ENCODE results near the gene CD163.

CD163 gene

DNA sequence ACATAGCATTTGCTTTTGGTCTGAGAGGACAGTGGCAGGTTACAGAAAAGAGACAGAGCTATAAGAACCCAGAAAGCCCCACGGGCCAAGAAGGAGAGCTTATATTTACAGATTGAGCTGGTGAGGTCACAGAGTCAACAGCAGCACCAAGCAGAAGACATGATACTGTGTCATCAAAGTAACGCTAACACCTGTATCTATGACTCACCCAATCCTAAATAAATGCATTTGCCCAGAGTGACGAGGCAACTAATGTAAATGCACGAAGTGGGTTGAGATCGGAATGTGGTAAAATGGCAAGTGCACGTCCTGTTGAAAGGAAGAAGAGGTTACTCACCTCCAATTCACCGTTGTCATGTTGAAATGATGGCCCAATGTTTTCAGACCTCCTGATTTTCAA, 52.9 kb downstream of the CD163 start (continued):
- TF ChIP-seq, protein P1, sequence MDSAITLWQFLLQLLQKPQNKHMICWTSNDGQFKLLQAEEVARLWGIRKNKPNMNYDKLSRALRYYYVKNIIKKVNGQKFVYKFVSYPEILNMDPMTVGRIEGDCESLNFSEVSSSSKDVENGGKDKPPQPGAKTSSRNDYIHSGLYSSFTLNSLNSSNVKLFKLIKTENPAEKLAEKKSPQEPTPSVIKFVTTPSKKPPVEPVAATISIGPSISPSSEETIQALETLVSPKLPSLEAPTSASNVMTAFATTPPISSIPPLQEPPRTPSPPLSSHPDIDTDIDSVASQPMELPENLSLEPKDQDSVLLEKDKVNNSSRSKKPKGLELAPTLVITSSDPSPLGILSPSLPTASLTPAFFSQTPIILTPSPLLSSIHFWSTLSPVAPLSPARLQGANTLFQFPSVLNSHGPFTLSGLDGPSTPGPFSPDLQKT (IDR thresholded peaks at IDR 0.05; ENCODE audit: borderline replicate concordance, low read depth, low read length) = no peak

DNA sequence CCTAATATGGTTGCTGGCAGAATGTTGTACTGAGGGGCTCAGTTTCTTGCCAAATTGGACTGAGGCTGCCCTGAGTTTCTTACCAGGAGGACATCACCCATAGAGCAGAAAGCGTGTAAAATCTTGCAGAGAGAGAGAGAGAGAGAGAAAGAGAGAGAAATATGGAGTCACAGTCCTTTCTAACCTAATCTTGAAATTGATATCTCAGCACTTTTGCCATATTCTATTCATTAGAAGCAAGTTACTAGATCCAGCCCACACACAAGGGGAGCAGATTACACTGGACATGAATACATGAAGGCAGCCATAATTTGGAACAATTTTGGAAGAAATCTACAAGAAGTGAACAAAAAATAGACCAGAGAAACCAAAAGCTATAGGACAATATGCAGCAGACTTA, 55.5 kb downstream of the CD163 start:
- ChIA-PET POLR2A (no interaction called here), CTCF (no interaction called here)
- TF ChIP-seq HOXA7 (CRISPR knock-in tag; IDR thresholded peaks at IDR 0.05; ENCODE audit: borderline replicate concordance) (no peak), ZNF670 (tag by site-specific recombination; IDR thresholded peaks at IDR 0.05; ENCODE audit: low read depth) (no peak), ZIC2 (tag by site-specific recombination; IDR thresholded peaks at IDR 0.05) (no peak), ZNF133 (tag by site-specific recombination; IDR thresholded peaks at IDR 0.05) (no peak), ZNF221 (tag by site-specific recombination; IDR thresholded peaks at IDR 0.05; ENCODE audit: borderline replicate concordance) (no peak), BCL11A (tag by site-specific recombination; IDR thresholded peaks at IDR 0.05; ENCODE audit: low read depth) (no peak), GLIS1 (tag by site-specific recombination; IDR thresholded peaks at IDR 0.05) (no peak), ZNF202 (tag by site-specific recombination; IDR thresholded peaks at IDR 0.05; ENCODE audit: borderline replicate concordance) (no peak), REPIN1 (tag by site-specific recombination; IDR thresholded peaks at IDR 0.05; ENCODE audit: low read depth) (no peak), ZNF302 (tag by site-specific recombination; IDR thresholded peaks at IDR 0.05; ENCODE audit: low read depth) (no peak), ZNF146 (tag by site-specific recombination; IDR thresholded peaks at IDR 0.05) (no peak), ZBTB48 (tag by site-specific recombination; IDR thresholded peaks at IDR 0.05) (no peak)
- TF ChIP-seq, protein P2, sequence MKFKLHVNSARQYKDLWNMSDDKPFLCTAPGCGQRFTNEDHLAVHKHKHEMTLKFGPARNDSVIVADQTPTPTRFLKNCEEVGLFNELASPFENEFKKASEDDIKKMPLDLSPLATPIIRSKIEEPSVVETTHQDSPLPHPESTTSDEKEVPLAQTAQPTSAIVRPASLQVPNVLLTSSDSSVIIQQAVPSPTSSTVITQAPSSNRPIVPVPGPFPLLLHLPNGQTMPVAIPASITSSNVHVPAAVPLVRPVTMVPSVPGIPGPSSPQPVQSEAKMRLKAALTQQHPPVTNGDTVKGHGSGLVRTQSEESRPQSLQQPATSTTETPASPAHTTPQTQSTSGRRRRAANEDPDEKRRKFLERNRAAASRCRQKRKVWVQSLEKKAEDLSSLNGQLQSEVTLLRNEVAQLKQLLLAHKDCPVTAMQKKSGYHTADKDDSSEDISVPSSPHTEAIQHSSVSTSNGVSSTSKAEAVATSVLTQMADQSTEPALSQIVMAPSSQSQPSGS (tag by site-specific recombination; IDR thresholded peaks at IDR 0.05; ENCODE audit: low read depth) = no peak
- TF ChIP-seq, protein P3, sequence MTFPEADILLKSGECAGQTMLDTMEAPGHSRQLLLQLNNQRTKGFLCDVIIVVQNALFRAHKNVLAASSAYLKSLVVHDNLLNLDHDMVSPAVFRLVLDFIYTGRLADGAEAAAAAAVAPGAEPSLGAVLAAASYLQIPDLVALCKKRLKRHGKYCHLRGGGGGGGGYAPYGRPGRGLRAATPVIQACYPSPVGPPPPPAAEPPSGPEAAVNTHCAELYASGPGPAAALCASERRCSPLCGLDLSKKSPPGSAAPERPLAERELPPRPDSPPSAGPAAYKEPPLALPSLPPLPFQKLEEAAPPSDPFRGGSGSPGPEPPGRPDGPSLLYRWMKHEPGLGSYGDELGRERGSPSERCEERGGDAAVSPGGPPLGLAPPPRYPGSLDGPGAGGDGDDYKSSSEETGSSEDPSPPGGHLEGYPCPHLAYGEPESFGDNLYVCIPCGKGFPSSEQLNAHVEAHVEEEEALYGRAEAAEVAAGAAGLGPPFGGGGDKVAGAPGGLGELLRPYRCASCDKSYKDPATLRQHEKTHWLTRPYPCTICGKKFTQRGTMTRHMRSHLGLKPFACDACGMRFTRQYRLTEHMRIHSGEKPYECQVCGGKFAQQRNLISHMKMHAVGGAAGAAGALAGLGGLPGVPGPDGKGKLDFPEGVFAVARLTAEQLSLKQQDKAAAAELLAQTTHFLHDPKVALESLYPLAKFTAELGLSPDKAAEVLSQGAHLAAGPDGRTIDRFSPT (tag by site-specific recombination; IDR thresholded peaks at IDR 0.05) = no peak
- TF ChIP-seq, protein P4, sequence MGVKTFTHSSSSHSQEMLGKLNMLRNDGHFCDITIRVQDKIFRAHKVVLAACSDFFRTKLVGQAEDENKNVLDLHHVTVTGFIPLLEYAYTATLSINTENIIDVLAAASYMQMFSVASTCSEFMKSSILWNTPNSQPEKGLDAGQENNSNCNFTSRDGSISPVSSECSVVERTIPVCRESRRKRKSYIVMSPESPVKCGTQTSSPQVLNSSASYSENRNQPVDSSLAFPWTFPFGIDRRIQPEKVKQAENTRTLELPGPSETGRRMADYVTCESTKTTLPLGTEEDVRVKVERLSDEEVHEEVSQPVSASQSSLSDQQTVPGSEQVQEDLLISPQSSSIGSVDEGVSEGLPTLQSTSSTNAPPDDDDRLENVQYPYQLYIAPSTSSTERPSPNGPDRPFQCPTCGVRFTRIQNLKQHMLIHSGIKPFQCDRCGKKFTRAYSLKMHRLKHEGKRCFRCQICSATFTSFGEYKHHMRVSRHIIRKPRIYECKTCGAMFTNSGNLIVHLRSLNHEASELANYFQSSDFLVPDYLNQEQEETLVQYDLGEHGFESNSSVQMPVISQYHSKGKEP (tag by site-specific recombination; IDR thresholded peaks at IDR 0.05) = no peak
- TF ChIP-seq, protein P5, sequence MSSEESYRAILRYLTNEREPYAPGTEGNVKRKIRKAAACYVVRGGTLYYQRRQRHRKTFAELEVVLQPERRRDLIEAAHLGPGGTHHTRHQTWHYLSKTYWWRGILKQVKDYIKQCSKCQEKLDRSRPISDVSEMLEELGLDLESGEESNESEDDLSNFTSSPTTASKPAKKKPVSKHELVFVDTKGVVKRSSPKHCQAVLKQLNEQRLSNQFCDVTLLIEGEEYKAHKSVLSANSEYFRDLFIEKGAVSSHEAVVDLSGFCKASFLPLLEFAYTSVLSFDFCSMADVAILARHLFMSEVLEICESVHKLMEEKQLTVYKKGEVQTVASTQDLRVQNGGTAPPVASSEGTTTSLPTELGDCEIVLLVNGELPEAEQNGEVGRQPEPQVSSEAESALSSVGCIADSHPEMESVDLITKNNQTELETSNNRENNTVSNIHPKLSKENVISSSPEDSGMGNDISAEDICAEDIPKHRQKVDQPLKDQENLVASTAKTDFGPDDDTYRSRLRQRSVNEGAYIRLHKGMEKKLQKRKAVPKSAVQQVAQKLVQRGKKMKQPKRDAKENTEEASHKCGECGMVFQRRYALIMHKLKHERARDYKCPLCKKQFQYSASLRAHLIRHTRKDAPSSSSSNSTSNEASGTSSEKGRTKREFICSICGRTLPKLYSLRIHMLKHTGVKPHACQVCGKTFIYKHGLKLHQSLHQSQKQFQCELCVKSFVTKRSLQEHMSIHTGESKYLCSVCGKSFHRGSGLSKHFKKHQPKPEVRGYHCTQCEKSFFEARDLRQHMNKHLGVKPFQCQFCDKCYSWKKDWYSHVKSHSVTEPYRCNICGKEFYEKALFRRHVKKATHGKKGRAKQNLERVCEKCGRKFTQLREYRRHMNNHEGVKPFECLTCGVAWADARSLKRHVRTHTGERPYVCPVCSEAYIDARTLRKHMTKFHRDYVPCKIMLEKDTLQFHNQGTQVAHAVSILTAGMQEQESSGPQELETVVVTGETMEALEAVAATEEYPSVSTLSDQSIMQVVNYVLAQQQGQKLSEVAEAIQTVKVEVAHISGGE (tag by site-specific recombination; conservative IDR thresholded peaks at IDR 0.05; ENCODE audit: low read depth) = no peak
- Histone ChIP-seq H3K27ac (ENCODE audit: extremely low read depth, low read depth, low read length) (no peak overlapping the region), H3K4me1 (ENCODE audit: control insufficient read depth, insufficient read depth, low read length) (no peaks in the 10 kb centered on the region), H3K36me3 (ENCODE audit: control insufficient read depth in 2 of 2, insufficient read depth in 1 of 2, low read length in 2 of 2) (no peaks in the 10 kb centered on the region), H3K4me3 (ENCODE audit: low read depth, low read length) (no peak overlapping the region), H3K9me3 (ENCODE audit: control insufficient read depth, insufficient read depth, low read depth, low read length) (no peaks in the 10 kb centered on the region)
